Spleen (tissue), 7 donors: ENCODE measurements around the gene PSMB8.

ENCODE experiments used
- POLR2A ChIP-seq, 3 donors: fragments of 450-650 bp; IDR thresholded peaks; one replicate each; pipeline ENCODE4 v1.5.1; 2017; ENCODE audit warnings: antibody characterized with exemption in 3 of 3, mild to moderate bottlenecking in 1 of 3
- POLR2AphosphoS5 ChIP-seq, 3 donors: sonication (generic); formaldehyde crosslinking; IDR thresholded peaks; one replicate each; pipeline ENCODE4 v1.5.1; 2017; ENCODE audit warnings: antibody characterized with exemption in 3 of 3
- TF ChIP-seq, protein P1 (sequence below), 11 experiments: fragments of 200-600 bp in 7 of 11; fragments of 450-650 bp in 4 of 11; sonication (generic) in 4 of 11; IDR thresholded peaks in 8 of 11; conservative IDR thresholded peaks in 3 of 11; 1 replicate in 7 of 11; 2 replicates in 4 of 11; pipeline versions ENCODE4 v1.4.0 to v1.8.0; 2016 to 2021; ENCODE audit warnings: antibody characterized with exemption in 11 of 11, inconsistent platforms in 4 of 11, mild to moderate bottlenecking in 1 of 11
- donor health status: DM: no; HTN: no; CAD: no; lungs with moderate emphysema.
- donor health status: DM: no; HTN: no; CAD: no.
- donor health status: DM: no; HTN: no; CAD: no.

DNA sequence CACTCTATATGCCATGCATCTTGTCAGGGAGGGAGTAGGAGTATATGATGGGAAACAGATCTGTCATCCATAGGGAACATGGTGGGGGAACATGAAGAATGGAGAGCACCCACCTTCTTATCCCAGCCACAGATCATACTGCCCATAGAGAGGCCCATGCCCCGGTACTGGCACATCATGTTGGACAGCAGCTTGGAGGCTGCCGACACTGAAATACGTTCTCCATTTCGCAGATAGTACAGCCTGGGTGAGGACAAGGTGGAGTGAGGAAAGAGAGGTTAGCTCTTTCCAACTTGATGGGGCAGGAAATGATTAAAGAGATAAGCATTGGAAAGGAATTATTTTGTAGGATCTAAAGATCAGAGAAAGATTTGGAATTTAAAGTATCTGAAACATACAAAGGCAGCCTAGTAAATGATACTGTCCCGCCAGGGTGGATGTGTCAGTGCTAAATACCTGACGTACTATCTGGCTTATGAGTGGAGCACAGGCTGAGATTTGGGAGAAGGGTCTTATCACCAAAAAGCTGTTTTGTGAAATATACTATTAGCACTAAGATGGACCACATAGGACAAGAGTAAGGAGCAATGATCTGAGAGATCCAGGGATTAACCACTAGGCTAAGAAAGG, 1.7 kb downstream of the PSMB8 start:
- TF ChIP-seq, protein P1, sequence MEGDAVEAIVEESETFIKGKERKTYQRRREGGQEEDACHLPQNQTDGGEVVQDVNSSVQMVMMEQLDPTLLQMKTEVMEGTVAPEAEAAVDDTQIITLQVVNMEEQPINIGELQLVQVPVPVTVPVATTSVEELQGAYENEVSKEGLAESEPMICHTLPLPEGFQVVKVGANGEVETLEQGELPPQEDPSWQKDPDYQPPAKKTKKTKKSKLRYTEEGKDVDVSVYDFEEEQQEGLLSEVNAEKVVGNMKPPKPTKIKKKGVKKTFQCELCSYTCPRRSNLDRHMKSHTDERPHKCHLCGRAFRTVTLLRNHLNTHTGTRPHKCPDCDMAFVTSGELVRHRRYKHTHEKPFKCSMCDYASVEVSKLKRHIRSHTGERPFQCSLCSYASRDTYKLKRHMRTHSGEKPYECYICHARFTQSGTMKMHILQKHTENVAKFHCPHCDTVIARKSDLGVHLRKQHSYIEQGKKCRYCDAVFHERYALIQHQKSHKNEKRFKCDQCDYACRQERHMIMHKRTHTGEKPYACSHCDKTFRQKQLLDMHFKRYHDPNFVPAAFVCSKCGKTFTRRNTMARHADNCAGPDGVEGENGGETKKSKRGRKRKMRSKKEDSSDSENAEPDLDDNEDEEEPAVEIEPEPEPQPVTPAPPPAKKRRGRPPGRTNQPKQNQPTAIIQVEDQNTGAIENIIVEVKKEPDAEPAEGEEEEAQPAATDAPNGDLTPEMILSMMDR (IDR thresholded peaks at IDR 0.05 in 8 of 11, conservative IDR thresholded peaks at IDR 0.05 in 3 of 11): no peak
- TF ChIP-seq POLR2AphosphoS5 (IDR thresholded peaks at IDR 0.05) (no peak), POLR2A (IDR thresholded peaks at IDR 0.05) (no peak)
